WTC11 (cell line): ENCODE measurements around the gene CDC20. TPM values are rescaled to one million over a fixed set of nuclear protein-coding genes. Genes with fewer than 3 reads are reported as not detected.

Source experiments
- ATAC-seq: fragments of 200-7000 bp; cut with Tn5 transposase; 2 replicates; pipeline ENCODE4 v1.10.0; 2021; ENCODE audit warnings: mild to moderate bottlenecking, moderate library complexity
- CTCF ChIA-PET: fragments of 300-600 bp; sonication (Branson Sonifier 250); formaldehyde crosslinking; loops from one replicate; lab custom pipeline; 2021; ENCODE audit warnings: antibody characterized with exemption; lab: Charles Lee
- POLR2A ChIA-PET: fragments of 350-600 bp; sonication (Branson Sonifier 250); formaldehyde crosslinking; loops from one replicate; lab custom pipeline; 2021; ENCODE audit warnings: antibody characterized with exemption; lab: Charles Lee
- DNase-seq: peaks from one replicate; pipeline ENCODE4 v3.0.0; 2021; ENCODE audit warnings: low spot score
- H3K27ac Mint-ChIP-seq: 2 replicates; pipeline ENCODE4 v1.8.0; 2021; ENCODE audit warnings: mixed read lengths
- H3K27me3 Mint-ChIP-seq: 2 replicates; pipeline ENCODE4 v1.8.0; 2021; ENCODE audit warnings: low read depth, mild to moderate bottlenecking, moderate library complexity, mixed read lengths
- H3K36me3 Mint-ChIP-seq: 2 replicates; pipeline ENCODE4 v1.8.0; 2021; ENCODE audit warnings: mixed read lengths
- H3K4me1 Mint-ChIP-seq: 2 replicates; pipeline ENCODE4 v1.8.0; 2022; ENCODE audit warnings: mixed read lengths
- H3K4me3 Mint-ChIP-seq: 2 replicates; pipeline ENCODE4 v1.8.0; 2021; ENCODE audit warnings: mild to moderate bottlenecking, moderate library complexity, mixed read lengths
- H3K9me3 Mint-ChIP-seq: 2 replicates; pipeline ENCODE4 v1.8.0; 2021; ENCODE audit warnings: mixed read lengths
- CREM ChIP-seq: sonication (generic); formaldehyde crosslinking; IDR thresholded peaks from 2 replicates; pipeline ENCODE4 v1.8.1; 2022; ENCODE audit warnings: mild to moderate bottlenecking, missing genetic modification reagents, moderate library complexity
- CTCF ChIP-seq: fragments of 200-600 bp; IDR thresholded peaks from 2 replicates; pipeline ENCODE4 v1.8.0; 2022; ENCODE audit warnings: antibody characterized with exemption
- ELF4 ChIP-seq: sonication (generic); formaldehyde crosslinking; IDR thresholded peaks from 2 replicates; pipeline ENCODE4 v1.8.1; 2022; ENCODE audit warnings: low read depth, mild to moderate bottlenecking, moderate library complexity, missing genetic modification reagents
- ETV6 ChIP-seq: sonication (generic); formaldehyde crosslinking; IDR thresholded peaks from 2 replicates; pipeline ENCODE4 v1.8.1; 2022; ENCODE audit warnings: mild to moderate bottlenecking, missing genetic modification reagents
- IRF1 ChIP-seq: sonication (generic); formaldehyde crosslinking; IDR thresholded peaks from 2 replicates; pipeline ENCODE4 v1.8.0; 2023; ENCODE audit warnings: missing genetic modification reagents
- NFYB ChIP-seq: sonication (generic); formaldehyde crosslinking; conservative IDR thresholded peaks from 2 replicates; pipeline ENCODE4 v1.8.0; 2022; ENCODE audit warnings: low read depth, missing genetic modification reagents
- NR2C2 ChIP-seq: sonication (generic); formaldehyde crosslinking; IDR thresholded peaks from 2 replicates; pipeline ENCODE4 v1.8.0; 2022; ENCODE audit warnings: mild to moderate bottlenecking, missing genetic modification reagents
- RORB ChIP-seq: fragments of 250-450 bp; sonication (Bioruptor Pico); IDR thresholded peaks from 2 replicates; pipeline ENCODE4 v1.9.0; 2021; ENCODE audit warnings: mild to moderate bottlenecking
- SMAD3 ChIP-seq: sonication (generic); formaldehyde crosslinking; IDR thresholded peaks from 2 replicates; pipeline ENCODE4 v1.8.0; 2022; ENCODE audit warnings: missing genetic modification reagents, mild to moderate bottlenecking, borderline replicate concordance
- SMAD4 ChIP-seq: sonication (generic); formaldehyde crosslinking; IDR thresholded peaks from 2 replicates; pipeline ENCODE4 v1.8.0; 2022; ENCODE audit warnings: mild to moderate bottlenecking, missing genetic modification reagents
- SP1 ChIP-seq: sonication (generic); formaldehyde crosslinking; conservative IDR thresholded peaks from 2 replicates; pipeline ENCODE4 v1.8.1; 2022; ENCODE audit warnings: missing genetic modification reagents
- TEAD1 ChIP-seq: sonication (generic); formaldehyde crosslinking; IDR thresholded peaks from 2 replicates; pipeline ENCODE4 v1.8.0; 2022; ENCODE audit warnings: mild to moderate bottlenecking, missing genetic modification reagents
- USF2 ChIP-seq: sonication (generic); formaldehyde crosslinking; IDR thresholded peaks from 2 replicates; pipeline ENCODE4 v1.8.1; 2023; ENCODE audit warnings: mild to moderate bottlenecking, missing genetic modification reagents, moderate library complexity
- ZBTB21 ChIP-seq: sonication (generic); formaldehyde crosslinking; IDR thresholded peaks from 2 replicates; pipeline ENCODE4 v1.8.1; 2023; ENCODE audit warnings: mild to moderate bottlenecking, missing genetic modification reagents, borderline replicate concordance
- ZNF317 ChIP-seq: sonication (generic); formaldehyde crosslinking; IDR thresholded peaks from 2 replicates; pipeline ENCODE4 v1.8.1; 2023; ENCODE audit warnings: low read depth, mild to moderate bottlenecking, moderate library complexity, missing genetic modification reagents, borderline replicate concordance
- ZNF423 ChIP-seq: fragments of 250-450 bp; sonication (Bioruptor Pico); IDR thresholded peaks from 2 replicates; pipeline ENCODE4 v2.1.2; 2022; ENCODE audit warnings: mild to moderate bottlenecking, moderate library complexity
- ZNF532 ChIP-seq: fragments of 250-450 bp; sonication (Bioruptor Pico); IDR thresholded peaks from 2 replicates; pipeline ENCODE4 v1.9.0; 2021; ENCODE audit warnings: mild to moderate bottlenecking, borderline replicate concordance
- total RNA-seq: library from RNA; stranded (reverse); gene quantifications from 3 replicates; pipeline ENCODE4 v1.2.3, GENCODE V29; 2021
- TF ChIP-seq, protein P1 (sequence below): sonication (generic); formaldehyde crosslinking; conservative IDR thresholded peaks from 2 replicates; pipeline ENCODE4 v1.8.1; 2023; ENCODE audit warnings: mild to moderate bottlenecking, low read depth, missing genetic modification reagents, moderate library complexity
- TF ChIP-seq, protein P2 (sequence below): sonication (generic); formaldehyde crosslinking; IDR thresholded peaks from 2 replicates; pipeline ENCODE4 v1.8.1; 2022; ENCODE audit warnings: mild to moderate bottlenecking, missing genetic modification reagents, moderate library complexity, borderline replicate concordance
- TF ChIP-seq, protein P3 (sequence below): sonication (generic); formaldehyde crosslinking; IDR thresholded peaks from 2 replicates; pipeline ENCODE4 v1.8.1; 2023; ENCODE audit warnings: mild to moderate bottlenecking, missing genetic modification reagents

CDC20 gene
- total RNA-seq, 1 experiment from 2014 or later = 280 TPM

GRCh38 chr1:43370564-43370963, 11.8 kb downstream of the CDC20 start:
- no peak for ATAC-seq
- Mint-ChIP-seq H3K4me3 (no peak overlapping the region), H3K27me3 (no peaks in the 10 kb centered on the region), H3K36me3 (no peaks in the 10 kb centered on the region), H3K4me1 (peaks cover 21% of the 10 kb centered on the region), H3K9me3 (no peaks in the 10 kb centered on the region), H3K27ac (no peak overlapping the region)
- ChIA-PET CTCF (interaction anchor here (0.6 to 1.0 kb wide), 2 partner anchors 12 to 30 kb away, joined by 3 read pairs; no protein-coding TSS in a partner anchor), POLR2A (no interaction called here)
- no peak for DNase-seq
- TF ChIP-seq ELF4 (CRISPR knock-in tag) = no peak
- no peak for TF ChIP-seq ZNF423 (CRISPR knock-in tag)
- TF ChIP-seq IRF1 = no peak
- no peak for TF ChIP-seq ZBTB21 (CRISPR knock-in tag)
- TF ChIP-seq ZNF532 = no peak
- TF ChIP-seq, protein P1, sequence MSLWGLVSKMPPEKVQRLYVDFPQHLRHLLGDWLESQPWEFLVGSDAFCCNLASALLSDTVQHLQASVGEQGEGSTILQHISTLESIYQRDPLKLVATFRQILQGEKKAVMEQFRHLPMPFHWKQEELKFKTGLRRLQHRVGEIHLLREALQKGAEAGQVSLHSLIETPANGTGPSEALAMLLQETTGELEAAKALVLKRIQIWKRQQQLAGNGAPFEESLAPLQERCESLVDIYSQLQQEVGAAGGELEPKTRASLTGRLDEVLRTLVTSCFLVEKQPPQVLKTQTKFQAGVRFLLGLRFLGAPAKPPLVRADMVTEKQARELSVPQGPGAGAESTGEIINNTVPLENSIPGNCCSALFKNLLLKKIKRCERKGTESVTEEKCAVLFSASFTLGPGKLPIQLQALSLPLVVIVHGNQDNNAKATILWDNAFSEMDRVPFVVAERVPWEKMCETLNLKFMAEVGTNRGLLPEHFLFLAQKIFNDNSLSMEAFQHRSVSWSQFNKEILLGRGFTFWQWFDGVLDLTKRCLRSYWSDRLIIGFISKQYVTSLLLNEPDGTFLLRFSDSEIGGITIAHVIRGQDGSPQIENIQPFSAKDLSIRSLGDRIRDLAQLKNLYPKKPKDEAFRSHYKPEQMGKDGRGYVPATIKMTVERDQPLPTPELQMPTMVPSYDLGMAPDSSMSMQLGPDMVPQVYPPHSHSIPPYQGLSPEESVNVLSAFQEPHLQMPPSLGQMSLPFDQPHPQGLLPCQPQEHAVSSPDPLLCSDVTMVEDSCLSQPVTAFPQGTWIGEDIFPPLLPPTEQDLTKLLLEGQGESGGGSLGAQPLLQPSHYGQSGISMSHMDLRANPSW (CRISPR knock-in tag) = no peak
- TF ChIP-seq ZNF317 (CRISPR knock-in tag) = no peak
- TF ChIP-seq, protein P2, sequence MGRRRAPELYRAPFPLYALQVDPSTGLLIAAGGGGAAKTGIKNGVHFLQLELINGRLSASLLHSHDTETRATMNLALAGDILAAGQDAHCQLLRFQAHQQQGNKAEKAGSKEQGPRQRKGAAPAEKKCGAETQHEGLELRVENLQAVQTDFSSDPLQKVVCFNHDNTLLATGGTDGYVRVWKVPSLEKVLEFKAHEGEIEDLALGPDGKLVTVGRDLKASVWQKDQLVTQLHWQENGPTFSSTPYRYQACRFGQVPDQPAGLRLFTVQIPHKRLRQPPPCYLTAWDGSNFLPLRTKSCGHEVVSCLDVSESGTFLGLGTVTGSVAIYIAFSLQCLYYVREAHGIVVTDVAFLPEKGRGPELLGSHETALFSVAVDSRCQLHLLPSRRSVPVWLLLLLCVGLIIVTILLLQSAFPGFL (CRISPR knock-in tag) = no peak
- TF ChIP-seq, protein P3, sequence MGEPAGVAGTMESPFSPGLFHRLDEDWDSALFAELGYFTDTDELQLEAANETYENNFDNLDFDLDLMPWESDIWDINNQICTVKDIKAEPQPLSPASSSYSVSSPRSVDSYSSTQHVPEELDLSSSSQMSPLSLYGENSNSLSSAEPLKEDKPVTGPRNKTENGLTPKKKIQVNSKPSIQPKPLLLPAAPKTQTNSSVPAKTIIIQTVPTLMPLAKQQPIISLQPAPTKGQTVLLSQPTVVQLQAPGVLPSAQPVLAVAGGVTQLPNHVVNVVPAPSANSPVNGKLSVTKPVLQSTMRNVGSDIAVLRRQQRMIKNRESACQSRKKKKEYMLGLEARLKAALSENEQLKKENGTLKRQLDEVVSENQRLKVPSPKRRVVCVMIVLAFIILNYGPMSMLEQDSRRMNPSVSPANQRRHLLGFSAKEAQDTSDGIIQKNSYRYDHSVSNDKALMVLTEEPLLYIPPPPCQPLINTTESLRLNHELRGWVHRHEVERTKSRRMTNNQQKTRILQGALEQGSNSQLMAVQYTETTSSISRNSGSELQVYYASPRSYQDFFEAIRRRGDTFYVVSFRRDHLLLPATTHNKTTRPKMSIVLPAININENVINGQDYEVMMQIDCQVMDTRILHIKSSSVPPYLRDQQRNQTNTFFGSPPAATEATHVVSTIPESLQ (CRISPR knock-in tag) = no peak
- no peak for TF ChIP-seq CTCF
- TF ChIP-seq ETV6 = no peak
- TF ChIP-seq NR2C2 = no peak
- TF ChIP-seq RORB (CRISPR knock-in tag) = no peak
- no peak for TF ChIP-seq SMAD3
- no peak for TF ChIP-seq CREM
- TF ChIP-seq SP1 (CRISPR knock-in tag) = no peak
- TF ChIP-seq USF2 (CRISPR knock-in tag) = no peak
- no peak for TF ChIP-seq SMAD4 (CRISPR knock-in tag)
- TF ChIP-seq NFYB (CRISPR knock-in tag) = no peak
- TF ChIP-seq TEAD1 (CRISPR knock-in tag) = no peak
